ENCODE measurements around the gene CXCR5. TPM values are rescaled to one million over a fixed set of nuclear protein-coding genes. Genes with fewer than 3 reads are reported as not detected.

Gene CXCR5
- total and polyA plus RNA-seq, 2 donors (not counting 1 experiment from before 2014, with no cell fraction given) = 111 to 163 TPM

- Histone ChIP-seq H4K20me1 (ENCODE audit: control insufficient read depth, insufficient read depth, low read length, poor library complexity, severe bottlenecking) (peaks cover 4% of the 10 kb centered on the region), H3K4me3 (ENCODE audit: control extremely low read depth in 1 of 5, extremely low read depth in 1 of 5, insufficient read depth in 1 of 5, low read depth in 2 of 5, low read length in 4 of 5) (peak overlapping the region in 4 of 5 experiments; percentile 20 to 33 (median 22)), H3K79me2 (ENCODE audit: control insufficient read depth, insufficient read depth, low read length) (peaks cover 65% of the 10 kb centered on the region), H3K27ac (ENCODE audit: low read length in 2 of 2) (peak overlapping the region; percentile 87 to 94), H2AFZ (ENCODE audit: insufficient read depth, low read depth, low read length, poor library complexity, severe bottlenecking) (peak overlapping the region; percentile 48), H3K27me3 (replicated peaks in 1 of 4; ENCODE audit: control extremely low read depth in 1 of 4, control insufficient read depth in 3 of 4, insufficient read depth in 4 of 4, low read length in 3 of 4) (no peaks in the 10 kb centered on the region), H3K9me3 (ENCODE audit: control extremely low read depth in 1 of 3, control insufficient read depth in 2 of 3, insufficient read depth in 1 of 3, low read length in 2 of 3) (no peaks in the 10 kb centered on the region), H3K36me3 (replicated peaks in 1 of 2; ENCODE audit: control extremely low read depth in 1 of 2, control insufficient read depth in 1 of 2, extremely low read depth in 1 of 2, insufficient read depth in 2 of 2, low read length in 1 of 2) (peaks cover 0 to 16% of the 10 kb centered on the region in 2 experiments), H3K9ac (ENCODE audit: low read length) (peak overlapping the region; percentile 45), H3K4me2 (replicated peaks; ENCODE audit: low read depth, low read length, poor library complexity, severe bottlenecking) (peak overlapping the region; percentile 79), H3K4me1 (ENCODE audit: control insufficient read depth in 2 of 2, insufficient read depth in 2 of 2, low read length in 2 of 2) (peaks cover 85 to 98% of the 10 kb centered on the region in 2 donors)
- intact Hi-C loops (cut with micrococcal nuclease) = loop anchor here (1.0 kb wide), 1 partner anchor 14 kb away; no protein-coding TSS in a partner anchor
- Mint-ChIP-seq H3K9me3 (ENCODE audit: insufficient read depth) (no peaks in the 10 kb centered on the region), H3K27ac (peak overlapping the region; percentile 94), H3K4me1 (peaks cover 80% of the 10 kb centered on the region), H3K4me3 (peak overlapping the region; percentile 77), H3K27me3 (no peaks in the 10 kb centered on the region)
- WGBS (ENCODE audit: insufficient coverage) = 16% methylated on average over 12 of the region's 15 CpGs
- ChIA-PET CTCF (interaction anchor here (0.9 to 15.2 kb wide), 5 partner anchors 13 to 225 kb away, joined by 4 to 288 read pairs (median 5); partner anchors contain the start of gene BCL9L), POLR2A (interaction anchor here (0.6 to 4.9 kb wide), 12 partner anchors 8 to 171 kb away, joined by 3 to 38 read pairs (median 4); partner anchors contain the start of genes BCL9L and DDX6)
- ATAC-seq (ENCODE audit: low read depth) = peak; percentile 35
- no peak for TF ChIP-seq EZH2 (IDR thresholded peaks at IDR 0.05; ENCODE audit: borderline replicate concordance, insufficient read depth, low read depth, low read length, poor library complexity, severe bottlenecking)
- TF ChIP-seq CTCF (IDR thresholded peaks at IDR 0.05) = no peak
- DNase-seq = peak; percentile 71
Observed at GRCh38 chr11:118914178-118914918, 30.7 kb downstream of the CXCR5 start.
